ENCODE results near the gene POLDIP2. TPM values are rescaled to one million over a fixed set of nuclear protein-coding genes. Genes with fewer than 3 reads are reported as not detected.

POLDIP2 gene
- total and polyA plus RNA-seq, 11 donors: 97.8 to 194 (median 163) TPM

GRCh38 chr17:28386391-28386790 lies 29.1 kb upstream of the POLDIP2 start:
- Histone ChIP-seq H3K9me3 (no peaks in the 10 kb centered on the region), H3K27ac (no peak overlapping the region), H3K36me3 (peaks cover 0 to 49% (median 37%) of the 10 kb centered on the region in 9 donors), H3K4me3 (no peak overlapping the region), H3K27me3 (peaks cover 0 to under 1% (median 0%) of the 10 kb centered on the region in 9 donors), H3K4me1 (peaks cover 0 to 18% (median 4%) of the 10 kb centered on the region in 12 donors)
- TF ChIP-seq POLR2A (IDR thresholded peaks at IDR 0.05): no peak
- TF ChIP-seq CTCF (IDR thresholded peaks at IDR 0.05): no peak
- ATAC-seq (no peak), DNase-seq (no peak)
- intact Hi-C loops (cut with DNase I): no loop called here

GRCh38 chr17:28385406-28385805 lies 28.1 kb upstream of the POLDIP2 start:
- intact Hi-C loops (cut with DNase I): no loop called here
- Histone ChIP-seq H3K36me3 (peaks cover 0 to 39% (median 27%) of the 10 kb centered on the region in 9 donors), H3K4me1 (peaks cover 0 to 25% (median 4%) of the 10 kb centered on the region in 12 donors), H3K27me3 (peaks cover 0 to 8% (median 0%) of the 10 kb centered on the region in 9 donors), H3K27ac (no peak overlapping the region), H3K9me3 (no peaks in the 10 kb centered on the region), H3K4me3 (peak overlapping the region in 6 of 12 donors; percentile 49 to 59 (median 56))
- ATAC-seq (no peak), DNase-seq (no peak)
- 80 to 96% (median 85%) methylated on average over 8 of the region's 8 CpGs for WGBS, 4 donors
- TF ChIP-seq POLR2A (IDR thresholded peaks at IDR 0.05): no peak
- no peak for TF ChIP-seq CTCF (IDR thresholded peaks at IDR 0.05)

GRCh38 chr17:28385037-28385400 lies 27.7 kb upstream of the POLDIP2 start:
- no peak overlapping the region for H3K27ac ChIP-seq
- WGBS, 4 donors: 22 to 50% (median 41%) methylated on average over 14 to 29 of the region's 29 CpGs
- H3K27me3 ChIP-seq: peaks cover 0 to 8% (median 0%) of the 10 kb centered on the region in 9 donors
- ATAC-seq (peak in 3 of 4 donors; percentile 8 to 21 (median 20)), DNase-seq (no peak)
- H3K4me3 ChIP-seq: peak overlapping the region in 11 of 12 donors; percentile 3 to 60 (median 55)
- peaks cover 0 to 35% (median 23%) of the 10 kb centered on the region in 9 donors for H3K36me3 ChIP-seq
- intact Hi-C loops (cut with DNase I): no loop called here
- H3K4me1 ChIP-seq: peaks cover 0 to 25% (median 4%) of the 10 kb centered on the region in 12 donors
- TF ChIP-seq POLR2A (IDR thresholded peaks at IDR 0.05) (no peak), CTCF (IDR thresholded peaks at IDR 0.05) (no peak)
- no peaks in the 10 kb centered on the region for H3K9me3 ChIP-seq

GRCh38 chr17:28384281-28385036 lies 27.1 kb upstream of the POLDIP2 start:
- H3K36me3 ChIP-seq: peaks cover 0 to 29% (median 17%) of the 10 kb centered on the region in 9 donors
- intact Hi-C loops (cut with DNase I): no loop called here
- H3K4me1 ChIP-seq: peaks cover 0 to 25% (median 4%) of the 10 kb centered on the region in 12 donors
- H3K27me3 ChIP-seq: peaks cover 0 to 8% (median 0%) of the 10 kb centered on the region in 9 donors
- peak overlapping the region in 2 of 12 donors; percentile 29 to 31 for H3K27ac ChIP-seq
- TF ChIP-seq POLR2A (IDR thresholded peaks at IDR 0.05): peak in 1 of 2 donors; percentile 13
- no peak for TF ChIP-seq CTCF (IDR thresholded peaks at IDR 0.05)
- DNase-seq: peak in 4 of 5 donors; percentile 47 to 63 (median 60)
- H3K9me3 ChIP-seq: no peaks in the 10 kb centered on the region
- WGBS, 4 donors: 13 to 30% (median 25%) methylated on average over 37 to 56 of the region's 56 CpGs
- H3K4me3 ChIP-seq: peak overlapping the region; percentile 3 to 60 (median 54)
- peak; percentile 41 to 91 (median 86) for ATAC-seq

All from heart left ventricle (tissue), 16 donors.